HTR-8/SVneo (cell line): Measurements from ENCODE around the gene MGMT.
A peak's percentile ranks its signal among the peaks of the same experiment; 100 is the strongest.

ENCODE experiments used
- DNase-seq: peaks from one replicate; pipeline ENCODE4 v3.0.0; 2011; ENCODE audit warnings: low spot score, mixed read lengths; ENCODE audit not compliant: insufficient read length
- FAIRE-seq: peaks from 2 replicates; lab custom pipeline; 2011; peaks lifted over from hg19 to GRCh38; lab: Jason Lieb, UNC

MGMT gene

GRCh38 chr10:129536336-129536735, 69.3 kb downstream of the MGMT start:
- FAIRE-seq (no peak), DNase-seq (no peak)

GRCh38 chr10:129537151-129537550, 70.1 kb downstream of the MGMT start:
- DNase-seq: no peak
- no peak for FAIRE-seq

GRCh38 chr10:129538236-129538635, 71.2 kb downstream of the MGMT start:
- FAIRE-seq: no peak
- no peak for DNase-seq

- DNase-seq: peak; percentile 6
- FAIRE-seq: no peak
These were observed 74.2 kb downstream of the MGMT start for GRCh38 chr10:129541200-129541599.

GRCh38 chr10:129541748-129542487, 74.9 kb downstream of the MGMT start:
- no peak for FAIRE-seq
- DNase-seq: no peak

GRCh38 chr10:129542589-129542988, 75.5 kb downstream of the MGMT start:
- DNase-seq: no peak
- FAIRE-seq: no peak

GRCh38 chr10:129544205-129545202, 77.5 kb downstream of the MGMT start:
- FAIRE-seq: no peak
- DNase-seq: no peak

GRCh38 chr10:129545261-129545660, 78.2 kb downstream of the MGMT start:
- DNase-seq: no peak
- no peak for FAIRE-seq

- DNase-seq: no peak
- FAIRE-seq: no peak
These were observed 79.1 kb downstream of the MGMT start for GRCh38 chr10:129546106-129546505.

GRCh38 chr10:129547608-129548007, 80.6 kb downstream of the MGMT start:
- no peak for DNase-seq
- no peak for FAIRE-seq

- DNase-seq (no peak), FAIRE-seq (no peak)
These were observed 81.6 kb downstream of the MGMT start for GRCh38 chr10:129548600-129548999.

GRCh38 chr10:129550076-129550475, 83.0 kb downstream of the MGMT start:
- FAIRE-seq (no peak), DNase-seq (no peak)

GRCh38 chr10:129550658-129551057, 83.6 kb downstream of the MGMT start:
- DNase-seq: no peak
- FAIRE-seq: no peak

GRCh38 chr10:129552119-129552518, 85.1 kb downstream of the MGMT start:
- DNase-seq (no peak), FAIRE-seq (no peak)

- DNase-seq: no peak
- FAIRE-seq: no peak
These were observed 86.9 kb downstream of the MGMT start for GRCh38 chr10:129553928-129554327.

- FAIRE-seq: no peak
These were observed 89.3 kb downstream of the MGMT start for GRCh38 chr10:129556316-129556715.

GRCh38 chr10:129560361-129560760, 93.3 kb downstream of the MGMT start:
- DNase-seq (no peak), FAIRE-seq (no peak)

More at GRCh38 chr10:129556316-129556715, 89.3 kb downstream of the MGMT start:
- no peak for DNase-seq

- DNase-seq: no peak
- FAIRE-seq: no peak
These were observed 95.4 kb downstream of the MGMT start for GRCh38 chr10:129562487-129562886.

- no peak for FAIRE-seq
These were observed 97.9 kb downstream of the MGMT start for GRCh38 chr10:129564923-129565322.

GRCh38 chr10:129568583-129569344, 101.7 kb downstream of the MGMT start:
- no peak for FAIRE-seq
- DNase-seq: no peak

More at GRCh38 chr10:129564923-129565322, 97.9 kb downstream of the MGMT start:
- no peak for DNase-seq
